ENCODE results near the gene BEGAIN.

GRCh38 chr14:100494645-100495044 is 92.6 kb downstream of the BEGAIN start:
- TF ChIP-seq CTCF (IDR thresholded peaks at IDR 0.05), result no peak
- no peak for TF ChIP-seq EP300 (IDR thresholded peaks at IDR 0.05; ENCODE audit: low read depth)
